Inflammatory macrophage treated with lipopolysaccharide for 1 hour (primary cell): ENCODE results near the gene AHNAK2.
"Not testable (repeated sequence)": the region's sequence is repeated elsewhere in the genome, so short reads cannot be mapped to it uniquely, and the experiment has no call there.

Experiments used
- DNase-seq, 2 donors: peaks; one replicate each; pipeline ENCODE4 v3.0.0-alpha.2; 2020 to 2022

Gene AHNAK2

DNA sequence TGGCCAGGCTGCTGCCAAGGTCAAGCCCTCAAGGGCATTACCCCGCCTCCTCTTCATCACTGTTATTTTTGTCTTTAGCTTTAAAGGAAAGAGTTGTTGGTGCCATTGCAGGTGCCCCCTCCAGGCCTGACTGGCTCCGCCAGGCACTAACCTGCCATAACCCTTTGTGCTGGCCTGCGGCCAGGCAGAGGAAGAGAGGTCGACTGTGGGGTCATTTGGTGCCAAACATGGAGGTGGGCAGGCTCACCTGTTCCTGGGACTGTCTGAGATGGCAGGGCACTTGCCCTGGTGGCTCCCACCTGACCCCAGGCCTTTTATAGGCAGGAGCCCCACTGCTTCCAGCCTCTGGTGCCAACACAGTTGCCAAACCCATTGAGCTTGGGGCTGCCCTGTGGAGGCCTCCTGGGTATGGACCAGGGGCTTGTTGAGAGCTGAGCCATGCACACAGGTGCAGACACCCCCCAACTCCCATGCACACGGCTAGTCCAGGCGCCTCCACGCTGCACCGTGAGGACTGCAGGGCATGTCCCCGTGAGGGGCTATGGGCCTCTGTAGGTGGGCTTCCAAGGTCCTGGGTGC, 82.9 kb downstream of the AHNAK2 start:
- no peak for DNase-seq

DNA sequence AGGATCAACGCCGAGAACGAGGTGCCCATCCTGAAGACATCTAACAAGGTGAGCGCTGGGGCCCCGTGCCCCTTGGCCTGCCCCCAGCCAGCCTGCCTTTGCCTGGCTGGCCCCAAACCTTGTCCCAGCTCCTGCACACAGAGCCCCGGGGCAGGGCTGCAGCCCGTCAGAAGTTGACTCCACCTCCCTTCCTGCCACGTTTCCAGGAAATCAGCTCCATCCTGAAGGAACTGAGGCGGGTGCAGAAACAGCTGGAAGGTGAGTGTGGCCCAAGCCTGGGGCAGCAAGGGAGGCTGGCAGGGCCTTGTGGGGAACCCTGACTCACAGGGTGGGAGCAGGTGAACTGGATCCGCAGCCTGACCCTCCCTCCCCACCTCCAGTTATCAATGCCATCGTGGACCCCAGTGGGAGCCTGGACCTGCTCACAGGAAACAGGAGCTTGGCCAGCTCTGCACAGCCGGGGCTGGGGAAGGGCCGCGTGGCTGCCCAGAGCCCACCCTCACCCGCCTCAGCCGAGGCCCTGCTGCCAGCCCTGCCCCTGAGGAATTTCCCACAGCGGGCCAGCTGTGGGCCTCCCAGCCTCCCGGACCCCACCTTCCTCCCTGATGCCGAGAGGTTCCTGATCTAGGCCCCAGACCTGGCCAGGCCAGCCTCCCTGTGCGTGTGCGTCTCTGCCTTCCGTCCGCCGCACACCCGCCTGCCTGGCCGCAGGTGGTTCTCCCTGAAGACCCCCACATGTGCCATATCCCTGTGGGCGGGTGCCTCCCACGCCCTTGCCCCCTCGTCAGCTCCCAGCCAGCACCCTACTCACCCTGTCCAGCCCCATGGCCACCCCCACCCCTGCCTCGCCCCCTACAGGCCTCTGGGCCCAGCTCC, 83.6 kb downstream of the AHNAK2 start:
- no peak for DNase-seq

DNA sequence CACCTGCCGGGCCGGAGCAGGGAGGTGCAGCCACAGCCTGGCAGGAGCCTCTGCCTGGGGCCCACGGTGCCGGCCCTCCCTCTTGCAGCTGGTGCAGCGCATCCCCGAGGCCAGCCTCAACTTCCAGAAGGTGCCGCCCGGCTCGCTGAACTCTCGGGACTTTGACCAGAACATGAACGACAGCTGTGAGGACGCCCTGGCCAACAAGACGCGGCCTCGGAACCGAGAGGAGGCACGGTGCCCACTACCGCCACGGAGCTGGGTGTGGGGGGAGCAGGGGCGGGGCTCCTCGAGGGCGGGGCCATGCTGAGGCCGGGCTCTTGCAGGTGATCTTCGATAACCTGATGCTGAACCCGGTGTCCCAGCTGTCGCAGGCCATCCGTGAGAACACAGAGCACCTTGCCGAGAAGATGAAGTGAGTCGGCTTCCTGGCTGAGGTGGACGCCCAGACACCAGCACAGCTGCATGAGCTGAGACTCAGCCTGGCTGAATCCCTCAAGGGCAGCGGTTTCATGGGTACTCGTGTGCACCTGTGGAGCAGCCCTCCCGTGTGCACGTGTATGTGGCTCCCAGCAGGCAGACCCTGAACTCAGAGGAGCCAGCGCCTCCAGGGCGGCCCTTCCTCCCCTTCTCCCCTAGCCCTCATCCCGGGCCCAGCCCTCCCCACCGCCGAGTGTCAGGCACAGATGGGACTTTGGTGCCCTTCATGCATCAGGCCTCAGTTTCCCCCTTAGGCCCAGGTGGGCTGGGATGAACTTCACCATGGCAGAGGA, 84.6 kb downstream of the AHNAK2 start:
- DNase-seq: no peak

DNA sequence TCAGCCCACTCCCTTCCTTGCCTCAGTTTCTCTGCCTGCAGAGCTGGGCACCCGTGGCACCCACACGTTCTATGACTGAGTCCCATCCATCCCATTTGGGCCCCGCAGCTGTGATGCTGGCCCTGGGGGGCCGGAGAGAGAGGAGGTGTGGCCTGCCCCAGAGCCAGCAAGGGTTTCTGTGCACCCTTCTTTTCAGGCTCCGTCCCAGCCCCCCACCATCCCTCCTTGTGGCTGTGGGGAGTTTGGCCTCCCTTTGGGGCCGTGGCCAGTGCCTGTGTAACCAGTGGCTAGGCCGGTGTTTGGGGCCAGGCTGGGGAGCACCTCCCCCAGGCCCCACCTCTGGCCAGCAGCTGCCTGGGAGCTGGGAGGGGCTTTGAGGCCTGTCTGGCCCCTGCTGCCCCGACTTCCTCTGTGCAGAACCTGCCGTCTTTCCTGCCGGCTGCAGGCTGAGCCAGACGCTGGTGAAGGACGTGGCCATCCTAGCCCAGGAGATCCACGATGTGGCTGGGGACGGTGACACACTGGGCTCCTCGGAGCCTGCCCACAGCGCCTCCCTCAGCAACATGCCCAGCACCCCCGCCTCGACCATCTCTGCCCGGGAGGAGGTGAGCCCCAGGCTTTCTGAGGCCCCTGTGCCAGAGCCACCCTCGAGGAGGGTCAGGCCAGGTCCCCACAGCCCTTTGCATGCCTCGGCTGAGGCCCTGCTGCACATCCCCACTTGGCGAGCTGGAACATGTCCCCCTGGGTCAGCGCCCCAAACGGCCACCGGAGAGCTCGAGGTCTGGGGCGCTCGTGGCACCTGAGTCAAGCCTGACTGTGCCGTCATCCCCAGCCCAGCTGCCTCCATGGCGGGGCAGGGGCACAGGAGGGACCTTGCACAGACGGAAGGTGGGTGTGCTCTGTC, 85.4 kb downstream of the AHNAK2 start:
- no peak for DNase-seq

DNA sequence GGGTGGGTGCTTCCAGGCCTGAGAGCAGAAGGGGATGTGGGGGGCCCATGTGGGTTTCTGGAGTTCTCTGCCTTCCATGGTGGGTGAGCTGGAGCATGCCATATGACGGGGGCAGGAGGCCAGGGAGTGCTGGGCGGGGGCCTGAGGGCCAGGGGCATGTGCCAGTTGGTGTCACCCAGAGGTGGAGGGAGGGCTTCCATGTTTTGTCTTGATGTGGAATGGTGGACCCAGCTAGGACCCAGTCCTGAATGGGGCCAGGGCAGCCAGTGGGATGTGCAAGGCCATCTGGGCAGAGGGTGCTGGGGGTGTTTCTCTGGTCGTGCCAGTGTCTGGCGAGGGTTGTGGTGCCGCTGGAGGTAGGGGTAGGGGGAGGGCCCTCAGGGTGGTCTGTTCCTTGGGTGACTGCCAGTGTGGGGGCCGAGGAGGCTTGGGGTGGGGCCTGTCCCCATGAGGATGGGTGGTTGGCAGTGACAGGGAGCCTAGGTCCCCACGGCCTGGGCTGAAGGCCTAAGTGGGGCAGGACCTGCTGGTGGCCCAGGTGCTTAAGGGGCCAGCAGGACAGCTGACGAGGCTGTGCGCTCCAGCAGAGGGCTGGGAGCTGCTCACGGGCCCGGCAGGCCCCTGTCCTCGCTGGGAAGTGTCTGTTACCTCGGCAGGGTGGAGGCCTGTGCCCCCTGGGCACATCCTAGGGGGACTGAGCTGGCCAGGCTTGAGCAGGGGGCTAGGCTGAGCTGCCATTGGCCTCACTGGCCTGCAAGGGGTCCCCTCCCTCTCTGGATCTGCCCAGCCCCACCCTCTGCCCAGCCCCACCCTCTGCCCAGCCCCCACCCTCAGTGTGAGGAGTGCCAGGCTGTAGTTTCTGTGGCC, 86.3 kb downstream of the AHNAK2 start:
- no peak for DNase-seq

DNA sequence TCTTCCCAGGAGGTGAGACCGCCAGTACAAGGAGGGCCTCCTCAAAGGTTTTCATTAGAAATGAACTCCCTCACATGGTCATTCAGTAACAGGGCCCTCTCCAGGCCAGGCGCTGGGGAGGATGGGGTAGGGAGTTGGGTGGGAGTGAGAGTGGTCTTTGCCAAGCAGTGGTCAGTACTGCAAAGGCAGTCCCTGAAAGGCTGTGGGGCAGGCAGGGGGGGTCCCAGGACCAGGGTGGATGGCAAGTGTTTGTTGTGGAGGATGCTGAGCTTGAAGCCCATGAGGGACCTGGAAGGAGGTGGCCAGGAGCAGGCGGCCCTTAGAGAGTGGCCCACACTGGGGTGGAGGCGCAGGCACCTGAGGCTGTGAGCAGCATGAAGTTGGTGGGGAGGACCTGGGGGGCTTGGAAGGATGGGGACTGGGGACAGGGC, 87.0 kb downstream of the AHNAK2 start:
- DNase-seq: no peak

DNA sequence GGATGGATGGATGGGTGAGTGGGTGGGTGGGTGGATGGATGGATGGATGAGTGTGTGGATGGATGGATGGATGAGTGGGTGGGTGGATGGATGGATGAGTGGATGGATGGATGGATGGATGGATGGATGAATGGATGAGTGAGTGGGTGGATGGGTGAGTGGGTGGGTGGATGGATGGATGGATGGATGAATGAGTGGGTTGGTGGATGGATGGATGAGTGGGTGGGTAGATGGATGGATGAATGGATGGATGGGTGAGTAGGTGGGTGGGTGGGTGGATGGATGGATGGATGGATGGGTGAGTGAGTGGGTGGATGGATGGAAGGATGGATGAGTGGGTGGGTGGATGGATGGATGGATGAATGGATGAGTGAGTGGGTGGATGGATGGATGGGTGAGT, 87.9 kb downstream of the AHNAK2 start:
- DNase-seq: not testable (repeated sequence)

DNA sequence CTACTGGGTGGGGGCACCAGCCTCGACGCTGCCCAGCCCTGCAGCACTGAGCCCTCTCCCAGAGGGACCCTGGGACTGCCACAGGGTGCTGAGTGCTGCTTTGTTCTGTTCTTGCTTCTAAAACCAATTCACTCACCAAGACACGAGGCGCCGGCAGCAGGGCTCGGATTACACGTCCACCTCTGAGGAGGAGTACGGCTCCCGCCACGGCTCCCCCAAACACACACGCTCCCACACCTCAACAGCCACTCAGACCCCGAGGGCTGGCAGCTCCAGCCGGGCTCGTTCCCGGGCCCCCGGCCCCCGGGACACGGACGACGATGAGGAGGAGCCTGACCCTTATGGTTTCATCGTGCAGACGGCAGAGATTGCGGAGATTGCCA, 88.8 kb downstream of the AHNAK2 start:
- DNase-seq: no peak

DNA sequence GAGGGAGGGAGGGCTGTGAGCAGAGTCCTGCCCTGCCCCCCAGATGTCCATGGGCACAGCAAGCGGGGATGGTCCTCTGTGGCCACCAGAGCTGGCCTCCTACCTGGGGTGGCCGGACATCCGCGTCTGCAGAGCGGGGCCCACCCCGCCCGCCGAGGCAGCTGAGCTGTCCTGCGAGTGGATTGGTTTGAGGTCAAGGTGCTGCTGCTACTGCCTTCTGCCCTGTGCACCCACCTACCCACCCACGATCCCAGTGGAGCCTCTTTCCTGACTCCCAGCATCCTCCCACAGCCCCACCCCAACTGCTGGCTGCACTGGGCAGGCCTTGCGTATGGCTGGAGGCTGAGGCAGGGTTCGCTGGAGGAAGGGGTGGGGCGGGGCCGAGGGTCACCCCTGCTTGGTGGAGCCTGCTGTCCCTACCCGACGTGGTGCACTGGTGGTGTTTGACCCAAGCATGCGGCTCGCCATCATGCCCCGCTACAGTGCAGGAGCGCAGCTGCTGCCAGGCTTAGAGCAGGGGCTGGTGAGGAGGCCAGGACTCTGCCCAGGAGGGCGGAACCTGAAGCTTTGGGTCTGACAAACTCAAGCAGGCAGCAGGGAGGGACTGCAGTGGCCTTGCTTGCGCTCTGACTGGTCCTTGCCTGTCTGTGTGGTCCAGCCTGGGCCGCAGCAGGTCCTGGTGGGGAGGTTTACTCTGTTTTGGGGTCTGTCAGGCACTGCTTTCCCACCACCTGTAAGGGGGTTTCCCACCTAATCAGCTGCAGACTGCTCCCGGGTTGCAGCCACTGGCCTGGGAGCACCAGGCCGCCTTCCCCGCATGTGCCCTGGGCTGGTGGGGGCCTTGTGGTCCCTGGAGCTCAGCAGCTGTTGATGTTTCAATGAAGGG, 89.4 kb downstream of the AHNAK2 start:
- DNase-seq: no peak

DNA sequence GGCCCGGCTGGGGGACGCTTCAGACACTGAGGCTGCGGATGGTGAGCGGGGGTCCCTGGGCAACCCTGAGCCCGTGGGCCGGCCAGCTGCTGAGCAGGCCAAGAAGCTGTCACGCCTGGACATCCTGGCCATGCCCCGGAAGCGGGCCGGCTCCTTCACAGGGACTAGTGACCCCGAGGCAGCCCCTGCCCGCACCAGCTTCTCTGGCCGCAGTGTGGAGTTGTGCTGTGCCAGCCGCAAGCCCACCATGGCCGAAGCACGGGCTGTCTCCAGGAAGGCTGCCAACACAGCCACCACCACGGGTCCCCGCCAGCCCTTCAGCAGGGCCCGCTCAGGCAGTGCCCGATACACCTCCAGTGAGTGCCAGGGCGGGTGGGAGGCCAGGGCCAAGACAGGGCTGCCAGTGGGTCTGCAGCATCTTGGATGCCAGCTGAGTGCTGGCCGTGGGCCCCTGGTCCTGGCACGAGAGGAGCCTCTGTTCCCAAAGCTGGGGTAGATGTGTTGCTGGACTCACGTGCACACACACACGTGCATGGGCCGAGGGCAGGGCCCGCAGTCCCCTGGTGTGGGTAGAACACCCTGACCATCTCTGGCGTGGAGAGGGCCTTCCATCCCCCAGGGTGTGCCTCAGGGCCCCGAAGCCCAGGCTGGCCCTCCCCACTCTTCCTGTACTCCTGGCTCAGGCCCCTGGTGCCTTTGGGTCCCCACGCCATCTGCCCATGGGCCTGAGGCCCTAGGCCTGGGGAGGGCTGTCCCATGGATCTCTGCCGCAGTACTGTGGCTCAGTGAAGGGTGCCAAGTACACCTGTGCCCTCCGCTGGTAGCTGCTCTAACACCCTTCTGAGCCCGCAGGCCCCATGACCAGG, 90.3 kb downstream of the AHNAK2 start:
- DNase-seq: no peak
